Measurements from ENCODE around the gene CDK2AP2. TPM values are rescaled to one million over a fixed set of nuclear protein-coding genes. Genes with fewer than 3 reads are reported as not detected.

Gene CDK2AP2
- total RNA-seq, 2 experiments from 2014 or later = 53.5 to 55.5 TPM

DNA sequence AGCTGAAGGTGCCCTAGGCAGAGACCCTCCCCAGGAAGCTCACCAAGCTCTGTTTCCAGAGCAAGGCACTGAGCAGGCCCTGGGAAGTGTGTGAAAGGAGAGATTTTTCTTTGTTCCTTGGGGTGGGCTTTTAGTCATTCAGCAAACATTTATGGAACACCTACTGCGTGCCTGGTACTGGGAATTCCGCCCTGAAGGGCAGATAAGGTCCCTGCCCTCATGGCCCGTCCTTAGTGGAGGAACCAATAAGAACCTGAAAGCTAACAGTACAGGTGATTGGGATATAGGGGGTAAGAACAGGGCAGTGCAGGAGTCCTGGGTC lies 42.8 kb downstream of the CDK2AP2 start:
- Mint-ChIP-seq H3K27me3 (no peaks in the 10 kb centered on the region), H3K4me1 (ENCODE audit: low read depth) (peaks cover 34% of the 10 kb centered on the region), H3K4me3 (peak overlapping the region; percentile 88), H3K36me3 (ENCODE audit: low read depth) (peaks cover 11% of the 10 kb centered on the region), H3K9me3 (no peaks in the 10 kb centered on the region), H3K27ac (peak overlapping the region; percentile 93)
- DNase-seq (no peak), ATAC-seq (no peak)
- ChIA-PET POLR2A (interaction anchor here (0.7 to 7.2 kb wide), 15 partner anchors 12 to 120 kb away, joined by 3 to 83 read pairs (median 4); partner anchors contain the start of genes AIP, PPP1CA, PTPRCAP and RAD9A), CTCF (interaction anchor here (0.5 to 1.7 kb wide), 3 partner anchors 13 to 114 kb away, joined by 3 to 8 read pairs (median 5); no protein-coding TSS in a partner anchor)
- TF ChIP-seq, protein P1, sequence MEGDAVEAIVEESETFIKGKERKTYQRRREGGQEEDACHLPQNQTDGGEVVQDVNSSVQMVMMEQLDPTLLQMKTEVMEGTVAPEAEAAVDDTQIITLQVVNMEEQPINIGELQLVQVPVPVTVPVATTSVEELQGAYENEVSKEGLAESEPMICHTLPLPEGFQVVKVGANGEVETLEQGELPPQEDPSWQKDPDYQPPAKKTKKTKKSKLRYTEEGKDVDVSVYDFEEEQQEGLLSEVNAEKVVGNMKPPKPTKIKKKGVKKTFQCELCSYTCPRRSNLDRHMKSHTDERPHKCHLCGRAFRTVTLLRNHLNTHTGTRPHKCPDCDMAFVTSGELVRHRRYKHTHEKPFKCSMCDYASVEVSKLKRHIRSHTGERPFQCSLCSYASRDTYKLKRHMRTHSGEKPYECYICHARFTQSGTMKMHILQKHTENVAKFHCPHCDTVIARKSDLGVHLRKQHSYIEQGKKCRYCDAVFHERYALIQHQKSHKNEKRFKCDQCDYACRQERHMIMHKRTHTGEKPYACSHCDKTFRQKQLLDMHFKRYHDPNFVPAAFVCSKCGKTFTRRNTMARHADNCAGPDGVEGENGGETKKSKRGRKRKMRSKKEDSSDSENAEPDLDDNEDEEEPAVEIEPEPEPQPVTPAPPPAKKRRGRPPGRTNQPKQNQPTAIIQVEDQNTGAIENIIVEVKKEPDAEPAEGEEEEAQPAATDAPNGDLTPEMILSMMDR (IDR thresholded peaks at IDR 0.05) = no peak
- intact Hi-C loops (cut with micrococcal nuclease) = no loop called here

- DNase-seq (peak; percentile 96), ATAC-seq (peak; percentile 85)
- H3K27ac Mint-ChIP-seq = peak overlapping the region; percentile 93
- TF ChIP-seq, protein P1 (IDR thresholded peaks at IDR 0.05) = no peak
- peaks cover 34% of the 10 kb centered on the region for H3K4me1 Mint-ChIP-seq (ENCODE audit: low read depth)
- POLR2A ChIA-PET = interaction anchor here (0.7 to 7.2 kb wide), 12 partner anchors 12 to 119 kb away, joined by 3 to 83 read pairs (median 4); partner anchors contain the start of genes AIP, PPP1CA, PTPRCAP and TBC1D10C
- H3K9me3 Mint-ChIP-seq = no peaks in the 10 kb centered on the region
- H3K4me3 Mint-ChIP-seq = peak overlapping the region; percentile 88
- intact Hi-C loops (cut with micrococcal nuclease) = no loop called here
- CTCF ChIA-PET = interaction anchor here (0.5 to 1.7 kb wide), 3 partner anchors 14 to 113 kb away, joined by 3 to 8 read pairs (median 5); no protein-coding TSS in a partner anchor
- peaks cover 11% of the 10 kb centered on the region for H3K36me3 Mint-ChIP-seq (ENCODE audit: low read depth)
- no peaks in the 10 kb centered on the region for H3K27me3 Mint-ChIP-seq
Measured at GRCh38 chr11:67464411-67465188, 43.4 kb downstream of the CDK2AP2 start.

DNA sequence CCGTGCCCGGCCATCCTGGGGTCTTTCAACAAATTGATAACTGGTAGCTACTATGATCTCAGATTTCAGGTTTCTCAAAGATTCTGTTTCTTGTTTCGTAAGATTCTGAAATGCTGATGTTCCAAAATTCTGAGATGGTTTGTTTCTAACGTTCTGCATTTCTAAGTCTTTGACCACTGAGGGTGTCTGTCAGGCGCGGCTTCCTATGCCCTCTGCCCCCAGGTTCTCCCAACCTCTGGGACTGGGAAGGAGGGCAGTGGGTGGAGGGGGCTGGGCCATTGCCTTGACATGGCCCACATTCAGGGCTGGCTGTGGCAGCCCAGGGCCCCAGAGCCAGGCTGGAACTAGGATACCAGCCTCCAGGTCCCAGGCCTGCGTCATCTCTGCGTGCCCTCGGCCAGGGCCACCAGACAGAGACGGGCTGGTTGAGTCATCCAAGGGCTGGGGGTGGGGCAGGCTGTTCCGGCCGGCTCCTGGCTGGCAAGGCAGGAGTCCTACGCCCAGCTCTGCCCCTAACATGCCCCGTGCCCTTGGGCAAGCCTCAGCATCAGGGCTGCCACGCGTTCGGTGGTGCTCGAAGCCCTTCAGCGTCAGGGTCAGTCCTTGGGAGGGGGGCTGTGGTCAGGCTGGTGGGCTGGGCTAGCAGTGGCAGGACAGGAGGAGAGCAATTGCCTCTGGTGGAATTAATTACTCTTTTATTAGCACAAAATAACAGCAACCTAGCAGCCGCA lies 44.1 kb downstream of the CDK2AP2 start:
- no peak for DNase-seq
- POLR2A ChIA-PET = interaction anchor here (0.9 to 7.2 kb wide), 2 partner anchors 23 to 27 kb away, joined by 3 to 81 read pairs; partner anchors contain the start of gene AIP
- no peak for ATAC-seq

GRCh38 chr11:67463186-67463585 lies 44.8 kb downstream of the CDK2AP2 start:
- Mint-ChIP-seq H3K27ac (no peak overlapping the region), H3K4me1 (ENCODE audit: low read depth) (peaks cover 28% of the 10 kb centered on the region), H3K9me3 (no peaks in the 10 kb centered on the region), H3K4me3 (no peak overlapping the region), H3K36me3 (ENCODE audit: low read depth) (peaks cover 8% of the 10 kb centered on the region), H3K27me3 (no peaks in the 10 kb centered on the region)
- TF ChIP-seq, protein P1 (IDR thresholded peaks at IDR 0.05) = no peak
- POLR2A ChIA-PET = interaction anchor here (0.7 to 0.9 kb wide), 2 partner anchors 11 to 26 kb away, joined by 3 read pairs; partner anchors contain the start of gene GPR152
- CTCF ChIA-PET = interaction anchor here (0.7 kb wide), 1 partner anchor 137 kb away, joined by 3 read pairs; no protein-coding TSS in a partner anchor
- DNase-seq = no peak
- ATAC-seq = no peak
- intact Hi-C loops (cut with micrococcal nuclease) = no loop called here

More for the DNA sequence above, 44.1 kb downstream of the CDK2AP2 start:
- CTCF ChIA-PET = interaction anchor here (0.7 kb wide), 1 partner anchor 136 kb away, joined by 3 read pairs; no protein-coding TSS in a partner anchor
- Mint-ChIP-seq H3K36me3 (ENCODE audit: low read depth) (peaks cover 11% of the 10 kb centered on the region), H3K4me1 (ENCODE audit: low read depth) (peaks cover 31% of the 10 kb centered on the region), H3K27ac (peak overlapping the region; percentile 93), H3K4me3 (peak overlapping the region; percentile 88), H3K27me3 (no peaks in the 10 kb centered on the region), H3K9me3 (no peaks in the 10 kb centered on the region)
- TF ChIP-seq, protein P1 (IDR thresholded peaks at IDR 0.05) = no peak
- intact Hi-C loops (cut with micrococcal nuclease) = no loop called here
